GM19397 (cell line): ENCODE results near the gene ACE.

Experiments used
- ATAC-seq: cut with Tn5 transposase; IDR thresholded peaks from one replicate; pipeline ENCODE4 v1.9.1; 2021; ENCODE audit warnings: mild to moderate bottlenecking, moderate library complexity; ENCODE audit not compliant: unreplicated experiment

The ACE gene

GRCh38 chr17:63474174-63474573, 2.7 kb upstream of the ACE start:
- ATAC-seq, result no peak

GRCh38 chr17:63474586-63475460, 2.0 kb upstream of the ACE start:
- ATAC-seq, result no peak

- no peak for ATAC-seq
These were observed 1.1 kb upstream of the ACE start for GRCh38 chr17:63475491-63476412.

GRCh38 chr17:63476459-63476853, 405 bp upstream of the ACE start:
- no peak for ATAC-seq

GRCh38 chr17:63477480-63478440, 899 bp downstream of the ACE start:
- no peak for ATAC-seq

- ATAC-seq, result no peak
These were observed 2.1 kb downstream of the ACE start for GRCh38 chr17:63478814-63479494.

- ATAC-seq, result no peak
These were observed 2.8 kb downstream of the ACE start for GRCh38 chr17:63479495-63480184.

- no peak for ATAC-seq
These were observed 3.4 kb downstream of the ACE start for GRCh38 chr17:63480192-63480784.

GRCh38 chr17:63480826-63481487, 4.1 kb downstream of the ACE start:
- ATAC-seq, result no peak

GRCh38 chr17:63481488-63481870, 4.6 kb downstream of the ACE start:
- no peak for ATAC-seq

GRCh38 chr17:63482509-63482908, 5.6 kb downstream of the ACE start:
- no peak for ATAC-seq

GRCh38 chr17:63483038-63483437, 6.2 kb downstream of the ACE start:
- ATAC-seq, result no peak

- ATAC-seq, result no peak
These were observed 7.1 kb downstream of the ACE start for GRCh38 chr17:63483655-63484575.

GRCh38 chr17:63486317-63487013, 9.6 kb downstream of the ACE start:
- ATAC-seq, result no peak

GRCh38 chr17:63487014-63487339, 10.1 kb downstream of the ACE start:
- ATAC-seq, result no peak

- ATAC-seq, result no peak
These were observed 12.0 kb downstream of the ACE start for GRCh38 chr17:63488851-63489250.

- no peak for ATAC-seq
These were observed 12.4 kb downstream of the ACE start for GRCh38 chr17:63489291-63489690.
